H1 (cell line): ENCODE results near the gene DMBT1. TPM values are rescaled to one million over a fixed set of nuclear protein-coding genes. Genes with fewer than 3 reads are reported as not detected.

Experiments
- CTCF ChIA-PET: fragments of 300-600 bp; sonication (Branson Sonifier 250); formaldehyde crosslinking; loops from one replicate; lab custom pipeline; 2021; ENCODE audit not compliant: partially characterized antibody; lab: Charles Lee
- POLR2A ChIA-PET: fragments of 300-600 bp; sonication (Branson Sonifier 250); formaldehyde crosslinking; loops from one replicate; lab custom pipeline; 2021; ENCODE audit warnings: inconsistent platforms; ENCODE audit not compliant: partially characterized antibody; lab: Charles Lee
- DNase-seq, 2 experiments: peaks; one replicate each; pipeline versions ENCODE4 v3.0.0 to v3.0.0-alpha.2; 2010 to 2022; ENCODE audit warnings: low spot score in 2 of 2, low read depth in 1 of 2, mixed read lengths in 1 of 2
- FAIRE-seq: peaks from 2 replicates; lab custom pipeline; 2011; peaks lifted over from hg19 to GRCh38; lab: Jason Lieb, UNC
- H2AFZ ChIP-seq: 2 replicates; pipeline ENCODE4 v1.8.1; 2012; ENCODE audit warnings: low read length, inconsistent platforms
- H2AK5ac ChIP-seq: 2 replicates; pipeline ENCODE4 v1.6.1; 2013; ENCODE audit warnings: low read depth, low read length
- H2BK120ac ChIP-seq: replicated peaks from 2 replicates; pipeline ENCODE3; 2013; ENCODE audit warnings: low read depth, low read length, inconsistent platforms
- H2BK12ac ChIP-seq: 2 replicates; pipeline ENCODE4 v1.6.1; 2013; ENCODE audit warnings: low read depth, low read length
- H2BK15ac ChIP-seq: 2 replicates; pipeline ENCODE4 v1.6.1; 2013; ENCODE audit warnings: low read length
- H2BK20ac ChIP-seq: 2 replicates; pipeline ENCODE4 v1.6.1; 2013; ENCODE audit warnings: low read length
- H2BK5ac ChIP-seq: 2 replicates; pipeline ENCODE4 v1.6.1; 2013; ENCODE audit warnings: low read depth, low read length
- H3K14ac ChIP-seq: 2 replicates; pipeline ENCODE4 v1.6.1; 2013; ENCODE audit warnings: inconsistent platforms; ENCODE audit not compliant: insufficient read length
- H3K18ac ChIP-seq: 2 replicates; pipeline ENCODE4 v1.6.1; 2013; ENCODE audit warnings: low read length; ENCODE audit errors: extremely low read depth
- H3K23ac ChIP-seq: 2 replicates; pipeline ENCODE4 v1.6.1; 2013; ENCODE audit warnings: inconsistent platforms; ENCODE audit not compliant: insufficient read length
- H3K23me2 ChIP-seq: 2 replicates; pipeline ENCODE4 v1.6.1; 2013; ENCODE audit warnings: low read depth, low read length
- H3K27ac ChIP-seq: 2 replicates; pipeline ENCODE4 v1.6.1; 2011; ENCODE audit warnings: low read depth, low read length, inconsistent platforms
- H3K27me3 ChIP-seq, 4 experiments: replicated peaks in 1 of 4; 1 replicate in 1 of 4; 2 replicates in 3 of 4; pipeline versions ENCODE4 v1.6.1 to v1.8.1; 2011 to 2013; ENCODE audit warnings: low read length in 3 of 4, mild to moderate bottlenecking in 3 of 4, inconsistent platforms in 2 of 4, mixed read lengths in 2 of 4, moderate library complexity in 1 of 4; ENCODE audit not compliant: control insufficient read depth in 3 of 4, insufficient read depth in 3 of 4; ENCODE audit errors: extremely low read depth in 1 of 4
- H3K36me3 ChIP-seq, 4 experiments: 2 replicates each; pipeline versions ENCODE4 v1.6.1 to v1.8.1; 2011 to 2013; ENCODE audit warnings: mild to moderate bottlenecking in 4 of 4, low read length in 3 of 4, moderate library complexity in 2 of 4, control low read depth in 1 of 4, inconsistent platforms in 1 of 4; ENCODE audit not compliant: insufficient read depth in 4 of 4, control insufficient read depth in 2 of 4
- H3K4ac ChIP-seq: replicated peaks from 2 replicates; pipeline ENCODE3; 2013; ENCODE audit warnings: low read length, low read depth, mixed read lengths, inconsistent platforms; ENCODE audit not compliant: insufficient read length
- H3K4me1 ChIP-seq, 4 experiments: replicated peaks in 1 of 4; 1 replicate in 1 of 4; 2 replicates in 3 of 4; pipeline versions ENCODE4 v1.6.1 to v1.8.1; 2011 to 2013; ENCODE audit warnings: low read length in 3 of 4, inconsistent platforms in 2 of 4, mixed read lengths in 1 of 4; ENCODE audit not compliant: insufficient read depth in 4 of 4, control insufficient read depth in 3 of 4
- H3K4me2 ChIP-seq, 2 experiments: 2 replicates each; pipeline versions ENCODE4 v1.6.1 to v1.8.1; 2011 to 2013; ENCODE audit warnings: low read depth in 2 of 2, low read length in 2 of 2, control low read depth in 1 of 2, inconsistent platforms in 1 of 2, mild to moderate bottlenecking in 1 of 2; ENCODE audit not compliant: insufficient read depth in 1 of 2
- H3K4me3 ChIP-seq, 4 experiments: fragments of 200-600, 300-600 bp in 1 of 4; sonication (generic), shearing (Covaris generic), sonication (Bioruptor Twin) in 1 of 4; 2 replicates each; pipeline versions ENCODE4 v1.5.1 to v1.8.1; 2011 to 2016; ENCODE audit warnings: low read length in 4 of 4, low read depth in 3 of 4, control low read depth in 2 of 4, inconsistent platforms in 2 of 4, mild to moderate bottlenecking in 2 of 4, mixed read lengths in 1 of 4, moderate library complexity in 1 of 4; ENCODE audit not compliant: insufficient read depth in 2 of 4; ENCODE audit errors: extremely low read depth in 1 of 4
- H3K56ac ChIP-seq: replicated peaks from 2 replicates; pipeline ENCODE3; 2013; ENCODE audit warnings: low read depth, mild to moderate bottlenecking, mixed read lengths, low read length, inconsistent platforms; ENCODE audit not compliant: insufficient read length
- H3K79me1 ChIP-seq: 2 replicates; pipeline ENCODE4 v1.6.1; 2013; ENCODE audit warnings: low read depth, low read length, control low read depth
- H3K79me2 ChIP-seq, 2 experiments: 2 replicates each; pipeline versions ENCODE4 v1.6.1 to v1.8.1; 2012 to 2013; ENCODE audit warnings: low read length in 2 of 2, mild to moderate bottlenecking in 2 of 2, inconsistent platforms in 1 of 2; ENCODE audit not compliant: insufficient read depth in 2 of 2, control insufficient read depth in 1 of 2
- H3K9ac ChIP-seq, 4 experiments: replicated peaks in 1 of 4; 1 replicate in 1 of 4; 2 replicates in 3 of 4; pipeline versions ENCODE4 v1.6.1 to v1.8.1; 2011 to 2013; ENCODE audit warnings: low read depth in 3 of 4, low read length in 3 of 4, control low read depth in 2 of 4, mild to moderate bottlenecking in 2 of 4, moderate library complexity in 2 of 4, inconsistent platforms in 1 of 4; ENCODE audit errors: extremely low read depth in 1 of 4
- H3K9me3 ChIP-seq, 2 experiments: 2 replicates each; pipeline versions ENCODE4 v1.6.1 to v1.8.1; 2012 to 2013; ENCODE audit warnings: mild to moderate bottlenecking in 2 of 2, moderate library complexity in 2 of 2, control low read depth in 1 of 2, inconsistent platforms in 1 of 2, low read depth in 1 of 2, low read length in 1 of 2, mixed read lengths in 1 of 2; ENCODE audit not compliant: insufficient read depth in 2 of 2
- H4K20me1 ChIP-seq, 2 experiments: replicated peaks in 1 of 2; 2 replicates each; pipeline versions ENCODE3 to v1.8.1; 2011 to 2013; ENCODE audit warnings: inconsistent platforms in 2 of 2, low read length in 2 of 2, mild to moderate bottlenecking in 1 of 2; ENCODE audit not compliant: insufficient read depth in 2 of 2, control insufficient read depth in 1 of 2
- H4K5ac ChIP-seq: 2 replicates; pipeline ENCODE4 v1.6.1; 2013; ENCODE audit warnings: low read length, low read depth, mixed read lengths, inconsistent platforms; ENCODE audit not compliant: insufficient read length
- H4K8ac ChIP-seq: 2 replicates; pipeline ENCODE4 v1.8.0; 2013; ENCODE audit warnings: mild to moderate bottlenecking, moderate library complexity, low read length, inconsistent platforms; ENCODE audit not compliant: insufficient read depth; ENCODE audit errors: extremely low read depth
- H4K91ac ChIP-seq: replicated peaks from 2 replicates; pipeline ENCODE3; 2013; ENCODE audit warnings: low read length, mixed read lengths, inconsistent platforms; ENCODE audit not compliant: insufficient read length
- CEBPB ChIP-seq: IDR thresholded peaks from 2 replicates; pipeline ENCODE4 v1.6.1; 2012; ENCODE audit warnings: low read depth, low read length
- CTCF ChIP-seq, 3 experiments: IDR thresholded peaks; 1 replicate in 2 of 3; 2 replicates in 1 of 3; pipeline versions ENCODE4 v1.5.1 to v1.6.1; 2011; ENCODE audit warnings: low read length in 3 of 3, mild to moderate bottlenecking in 3 of 3, inconsistent platforms in 2 of 3, low read depth in 1 of 3, moderate library complexity in 1 of 3; ENCODE audit not compliant: insufficient read depth in 1 of 3; ENCODE audit errors: control extremely low read depth in 1 of 3
- RAD21 ChIP-seq, 2 experiments: IDR thresholded peaks in 1 of 2; conservative IDR thresholded peaks in 1 of 2; 2 replicates each; pipeline ENCODE4 v1.6.1; 2011; ENCODE audit warnings: low read depth in 2 of 2, low read length in 2 of 2, improper control_type of control experiment in 1 of 2, inconsistent platforms in 1 of 2, mild to moderate bottlenecking in 1 of 2, moderate library complexity in 1 of 2
- SP4 ChIP-seq: IDR thresholded peaks from 2 replicates; pipeline ENCODE4 v1.6.1; 2012; ENCODE audit warnings: low read length, inconsistent platforms
- WGBS, 2 experiments: shearing (Covaris generic) in 1 of 2; methylation state at CpG; one replicate each; pipeline versions ENCODE4 v1.1.6 to v1.1.7; 2013 to 2015; ENCODE audit warnings: low lambda C conversion rate in 2 of 2, mixed read lengths in 2 of 2, inconsistent platforms in 1 of 2, low coverage in 1 of 2, missing lambda C conversion rate in 1 of 2; ENCODE audit not compliant: insufficient replicate concordance in 2 of 2, insufficient coverage in 1 of 2, insufficient read length in 1 of 2; ENCODE audit errors: extremely low coverage in 1 of 2, missing lambda C conversion rate in 1 of 2; 5-methylcytosine and 5-hydroxymethylcytosine counted together
- polyA plus RNA-seq, 7 experiments: library from polyadenylated mRNA; depleted of rRNA in 3 of 7; stranded (reverse) in 5 of 7; unstranded in 2 of 7; fragments of >200 nt in 5 of 7; fragments of 200-250 nt in 2 of 7; gene quantifications; 1 replicate in 5 of 7; 2 replicates in 1 of 7; 4 replicates in 1 of 7; pipeline versions ENCODE4 v1.2.1 to v1.2.3, GENCODE V29; 2011 to 2013; ENCODE audit warnings: missing spikeins in 2 of 7, mixed read lengths in 2 of 7
- total RNA-seq: library from RNA; stranded (reverse); fragmentation: NEBNext Ultra II Directional; extraction: Animal tissue kit (Norgen Biotek cat#: 25700); gene quantifications from 2 replicates; pipeline ENCODE4 v1.2.1, GENCODE V29; 2021

DMBT1 gene
- total and polyA plus RNA-seq, 2 of the 8 experiments (the other 6 are each of a cell fraction or from before 2014, with no cell fraction given), result 0.03 TPM; not detected in 1

GRCh38 chr10:122565766-122566206, 5.2 kb downstream of the DMBT1 start:
- Histone ChIP-seq H4K20me1 (no peaks in the 10 kb centered on the region), H2BK15ac (peak overlapping the region; percentile 95; the same call in 1 of the 2 replicates), H3K9ac (no peak overlapping the region), H2BK120ac (no peak overlapping the region), H2BK5ac (no peak overlapping the region), H3K36me3 (no peaks in the 10 kb centered on the region), H4K91ac (no peak overlapping the region), H3K27me3 (no peaks in the 10 kb centered on the region), H4K8ac (no peak overlapping the region), H2AK5ac (no peak overlapping the region), H3K18ac (no peak overlapping the region), H3K23ac (no peak overlapping the region), H3K4me3 (no peak overlapping the region), H3K4me2 (no peak overlapping the region), H3K27ac (no peak overlapping the region), H4K5ac (no peak overlapping the region), H3K9me3 (no peaks in the 10 kb centered on the region), H2BK20ac (no peak overlapping the region), H3K79me2 (no peaks in the 10 kb centered on the region), H3K4ac (peak overlapping the region; percentile 82), H3K14ac (no peak overlapping the region), H2BK12ac (peak overlapping the region; percentile 39; the same call in 1 of the 2 replicates), H3K23me2 (0 out of 2 replicates have a peak, but pooled peaks cover 2% of the 10 kb centered on the region), H3K56ac (no peak overlapping the region), H3K79me1 (no peaks in the 10 kb centered on the region), H3K4me1 (peaks cover 0 to 2% (median 0%) of the 10 kb centered on the region in 4 experiments; a peak in 1 of 7 replicates), H2AFZ (peak overlapping the region; percentile 81; the same call in 1 of the 2 replicates)
- DNase-seq, result peak; percentile 44 to 89
- CTCF ChIA-PET, result interaction anchor here (0.6 to 6.4 kb wide), 67 partner anchors 8 to 501 kb away, joined by 3 to 63 read pairs (median 5); no protein-coding TSS in a partner anchor
- WGBS, 2 experiments, result 46% methylated on average over 13 of the region's 13 CpGs; no CpG with 5 or more reads in 1 of the 2 experiments
- POLR2A ChIA-PET, result no interaction called here
- TF ChIP-seq CEBPB (0 out of 2 replicates have a peak, but pooled peaks have one; percentile 27), RAD21 (IDR thresholded peaks at IDR 0.05 in 1 of 2, conservative IDR thresholded peaks at IDR 0.05 in 1 of 2; ENCODE audit: low read depth in 2 of 2, low read length in 2 of 2) (peak; percentile 91 to 95), CTCF (IDR thresholded peaks at IDR 0.05; ENCODE audit: control extremely low read depth in 1 of 3, insufficient read depth in 1 of 3, low read depth in 1 of 3, low read length in 3 of 3) (peak; percentile 55 to 85 (median 84)), SP4 (no peak)
- FAIRE-seq, result peak; percentile 91
